SH-SY5Y (cell line): ENCODE results near the gene SYNGR2.
A peak's percentile ranks its signal among the peaks of the same experiment; 100 is the strongest.

ENCODE experiments used
- GATA2 ChIP-seq: IDR thresholded peaks from 2 replicates; pipeline ENCODE4 v1.6.1; 2011; ENCODE audit warnings: mild to moderate bottlenecking, low read depth, low read length
- GATA3 ChIP-seq: IDR thresholded peaks from 2 replicates; pipeline ENCODE4 v1.6.1; 2011; ENCODE audit warnings: low read depth, mild to moderate bottlenecking, low read length, moderate library complexity

SYNGR2 gene

GRCh38 chr17:78208486-78208885 lies 40.1 kb downstream of the SYNGR2 start:
- TF ChIP-seq GATA2 (no peak), GATA3 (no peak)

DNA sequence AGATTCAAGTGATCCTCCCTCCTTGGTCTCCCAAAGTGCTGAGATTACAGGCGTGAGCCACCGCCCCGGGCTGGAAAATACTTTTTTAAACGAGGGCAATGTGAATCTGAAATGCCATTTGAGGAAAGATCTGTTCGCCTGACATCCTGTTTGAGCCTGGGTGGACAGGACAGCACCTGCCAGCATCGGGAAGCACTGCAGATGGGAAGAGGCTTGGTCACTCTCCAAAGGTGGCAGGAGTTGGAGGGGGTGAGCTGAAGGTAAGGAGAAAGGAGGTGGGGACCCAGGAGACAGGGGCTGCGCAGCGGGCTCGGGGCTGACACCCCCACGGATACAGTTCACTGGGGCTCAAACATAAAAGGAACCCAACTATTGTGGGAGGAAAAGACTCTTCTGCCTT lies 41.7 kb downstream of the SYNGR2 start:
- TF ChIP-seq GATA3 (no peak), GATA2 (no peak)

DNA sequence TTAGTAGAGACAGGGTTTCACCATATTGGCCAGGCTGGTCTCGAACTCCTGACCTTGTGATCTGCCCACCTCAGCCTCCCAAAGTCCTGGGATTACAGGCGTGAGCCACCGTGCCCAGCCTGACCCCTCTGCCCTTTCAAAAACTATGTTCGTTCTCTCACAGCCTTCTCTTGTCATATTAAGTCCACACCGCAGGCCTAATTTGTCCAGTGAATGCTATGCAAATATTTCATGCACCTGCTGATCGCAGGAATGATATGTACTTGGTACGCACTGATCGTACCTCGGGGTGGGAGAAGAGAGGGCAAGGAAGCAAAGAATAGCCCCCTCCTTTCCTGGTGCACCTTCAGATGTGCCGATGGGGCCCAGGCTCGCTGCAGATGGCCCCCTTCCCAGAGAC lies 42.7 kb downstream of the SYNGR2 start:
- no peak for TF ChIP-seq GATA3
- 0 out of 2 replicates have a peak, but pooled peaks have one; percentile 45 for TF ChIP-seq GATA2

DNA sequence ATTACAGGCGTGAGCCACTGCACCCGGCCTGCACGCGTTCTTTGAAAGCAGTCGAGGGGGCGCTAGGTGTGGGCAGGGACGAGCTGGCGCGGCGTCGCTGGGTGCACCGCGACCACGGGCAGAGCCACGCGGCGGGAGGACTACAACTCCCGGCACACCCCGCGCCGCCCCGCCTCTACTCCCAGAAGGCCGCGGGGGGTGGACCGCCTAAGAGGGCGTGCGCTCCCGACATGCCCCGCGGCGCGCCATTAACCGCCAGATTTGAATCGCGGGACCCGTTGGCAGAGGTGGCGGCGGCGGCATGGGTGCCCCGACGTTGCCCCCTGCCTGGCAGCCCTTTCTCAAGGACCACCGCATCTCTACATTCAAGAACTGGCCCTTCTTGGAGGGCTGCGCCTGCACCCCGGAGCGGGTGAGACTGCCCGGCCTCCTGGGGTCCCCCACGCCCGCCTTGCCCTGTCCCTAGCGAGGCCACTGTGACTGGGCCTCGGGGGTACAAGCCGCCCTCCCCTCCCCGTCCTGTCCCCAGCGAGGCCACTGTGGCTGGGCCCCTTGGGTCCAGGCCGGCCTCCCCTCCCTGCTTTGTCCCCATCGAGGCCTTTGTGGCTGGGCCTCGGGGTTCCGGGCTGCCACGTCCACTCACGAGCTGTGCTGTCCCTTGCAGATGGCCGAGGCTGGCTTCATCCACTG lies 45.8 kb downstream of the SYNGR2 start, which contains the start of gene BIRC5:
Gene BIRC5 (plus strand): TSS at position 238 of the 690 bp plus-strand sequence. CDS start 64 bp downstream, at position 302.
- TF ChIP-seq GATA3 (no peak), GATA2 (no peak)

DNA sequence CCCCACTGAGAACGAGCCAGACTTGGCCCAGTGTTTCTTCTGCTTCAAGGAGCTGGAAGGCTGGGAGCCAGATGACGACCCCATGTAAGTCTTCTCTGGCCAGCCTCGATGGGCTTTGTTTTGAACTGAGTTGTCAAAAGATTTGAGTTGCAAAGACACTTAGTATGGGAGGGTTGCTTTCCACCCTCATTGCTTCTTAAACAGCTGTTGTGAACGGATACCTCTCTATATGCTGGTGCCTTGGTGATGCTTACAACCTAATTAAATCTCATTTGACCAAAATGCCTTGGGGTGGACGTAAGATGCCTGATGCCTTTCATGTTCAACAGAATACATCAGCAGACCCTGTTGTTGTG lies 46.3 kb downstream of the SYNGR2 start:
- TF ChIP-seq GATA3 (no peak), GATA2 (no peak)

GRCh38 chr17:78219396-78220150 lies 51.2 kb downstream of the SYNGR2 start:
- TF ChIP-seq GATA2, result no peak
- no peak for TF ChIP-seq GATA3
